Coronary artery (tissue), 2 donors: Measurements from ENCODE around the gene PORCN.

ENCODE experiments used
- DNase-seq: peaks from one replicate; pipeline ENCODE4 v3.0.0-alpha.2; 2017; ENCODE audit warnings: low spot score
- H3K27ac ChIP-seq, 2 donors: fragments of 200-600 bp; sonication (generic); one replicate each; pipeline ENCODE4 v1.5.1; 2016 to 2019
- H3K4me3 ChIP-seq: fragments of 200-600 bp; sonication (generic); 2 replicates; pipeline ENCODE4 v1.5.1; 2016; ENCODE audit warnings: mild to moderate bottlenecking, moderate library complexity
- CTCF ChIP-seq: fragments of 200-600 bp; sonication (generic); IDR thresholded peaks from one replicate; pipeline ENCODE4 v1.5.1; 2019; ENCODE audit warnings: antibody characterized with exemption

PORCN gene

GRCh38 chrX:48492293-48492910 lies 16.4 kb upstream of the PORCN start:
- TF ChIP-seq CTCF = no peak
- no peak overlapping the region for H3K27ac ChIP-seq
- H3K4me3 ChIP-seq = no peak overlapping the region
- DNase-seq = no peak

- TF ChIP-seq CTCF = no peak
- Histone ChIP-seq H3K27ac (no peak overlapping the region), H3K4me3 (no peak overlapping the region)
- DNase-seq = no peak
Measured at GRCh38 chrX:48493890-48494364, 14.9 kb upstream of the PORCN start.

- TF ChIP-seq CTCF = no peak
- H3K4me3 ChIP-seq = no peak overlapping the region
- no peak overlapping the region for H3K27ac ChIP-seq
- no peak for DNase-seq
Measured at GRCh38 chrX:48496660-48497059, 12.1 kb upstream of the PORCN start.

GRCh38 chrX:48497871-48498270 lies 10.9 kb upstream of the PORCN start:
- TF ChIP-seq CTCF = no peak
- H3K4me3 ChIP-seq = no peak overlapping the region
- DNase-seq = no peak
- H3K27ac ChIP-seq = no peak overlapping the region

GRCh38 chrX:48498374-48498809 lies 10.4 kb upstream of the PORCN start:
- TF ChIP-seq CTCF = no peak
- no peak overlapping the region for H3K27ac ChIP-seq
- H3K4me3 ChIP-seq = no peak overlapping the region
- no peak for DNase-seq

GRCh38 chrX:48504261-48504660 lies 4.5 kb upstream of the PORCN start:
- Histone ChIP-seq H3K4me3 (no peak overlapping the region), H3K27ac (no peak overlapping the region)
- TF ChIP-seq CTCF = no peak
- no peak for DNase-seq

GRCh38 chrX:48505481-48505880 lies 3.3 kb upstream of the PORCN start:
- no peak for DNase-seq
- TF ChIP-seq CTCF = no peak
- Histone ChIP-seq H3K27ac (no peak overlapping the region), H3K4me3 (no peak overlapping the region)
